GM18907 (cell line): ENCODE measurements around the gene ZNG1A.
A peak's percentile ranks its signal among the peaks of the same experiment; 100 is the strongest.
"Not testable (repeated sequence)": the region's sequence is repeated elsewhere in the genome, so short reads cannot be mapped to it uniquely, and the experiment has no call there.

Experiments
- ATAC-seq: cut with Tn5 transposase; IDR thresholded peaks from one replicate; pipeline ENCODE4 v1.9.1; 2021; ENCODE audit warnings: mild to moderate bottlenecking, moderate library complexity; ENCODE audit not compliant: unreplicated experiment

Gene ZNG1A

GRCh38 chr9:178140-178825 lies 573 bp downstream of the ZNG1A start:
- not testable (repeated sequence) for ATAC-seq

DNA sequence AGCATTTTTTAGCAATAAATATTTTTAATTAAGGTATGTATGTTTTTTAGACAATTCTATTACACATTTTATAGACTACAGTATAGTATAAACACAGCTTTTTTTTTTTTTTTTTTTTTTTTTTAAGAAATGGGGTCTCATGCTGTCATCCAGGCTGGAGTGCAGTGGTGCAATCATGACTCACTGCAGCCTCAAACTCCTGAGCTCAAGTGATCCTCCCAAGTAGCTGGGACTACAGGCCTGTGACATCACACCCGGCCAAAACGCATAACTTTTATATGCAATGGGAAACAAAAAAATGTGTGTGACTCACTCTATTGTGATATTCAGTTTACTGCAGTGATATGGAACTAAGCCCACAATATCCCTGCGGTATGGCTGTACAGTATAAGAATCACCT lies 9.1 kb downstream of the ZNG1A start:
- not testable (repeated sequence) for ATAC-seq

DNA sequence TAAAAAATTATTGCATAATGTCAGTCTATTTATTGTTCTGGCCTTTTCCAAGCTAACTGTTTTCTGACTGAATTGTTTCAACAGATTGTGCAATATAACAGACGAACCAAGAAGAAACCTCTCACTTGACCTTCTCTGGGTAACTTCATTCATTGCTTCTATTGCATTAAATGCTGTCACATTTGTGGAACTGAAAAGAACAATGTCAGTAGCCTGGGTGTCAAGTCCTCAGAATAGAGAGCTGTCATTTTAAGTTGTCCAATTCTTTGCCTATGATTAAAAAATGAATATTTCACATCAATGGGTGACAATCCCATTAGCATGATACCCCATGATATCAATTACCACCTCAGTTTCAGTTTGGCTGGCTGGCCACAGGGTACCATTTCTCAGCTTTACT lies 19.0 kb downstream of the ZNG1A start:
- ATAC-seq, result not testable (repeated sequence)

- not testable (repeated sequence) for ATAC-seq
These were observed 27.7 kb downstream of the ZNG1A start for GRCh38 chr9:151173-151572.

DNA sequence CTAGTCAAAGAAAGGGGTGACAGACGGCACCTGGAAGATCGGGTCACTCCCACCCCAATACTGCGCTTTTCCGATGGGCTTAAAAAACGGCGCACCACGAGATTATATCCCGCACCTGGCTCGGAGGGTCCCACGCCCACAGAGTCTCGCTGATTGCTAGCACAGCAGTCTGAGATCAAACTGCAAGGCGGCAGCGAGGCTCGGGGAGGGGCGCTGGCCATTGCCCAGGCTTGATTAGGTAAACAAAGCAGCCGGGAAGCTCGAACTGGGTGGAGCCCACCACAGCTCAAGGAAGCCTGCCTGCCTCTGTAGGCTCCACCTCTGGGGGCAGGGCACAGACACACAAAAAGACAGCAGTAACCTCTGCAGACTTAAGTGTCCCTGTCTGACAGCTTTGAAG lies 39.0 kb downstream of the ZNG1A start:
- ATAC-seq, result not testable (repeated sequence)

GRCh38 chr9:117995-118467 lies 60.8 kb downstream of the ZNG1A start, which contains the start of gene FOXD4:
TSS of gene FOXD4 (minus strand) at chr9:118417. CDS start at chr9:118119, 298 bp downstream.
- not testable (repeated sequence) for ATAC-seq

DNA sequence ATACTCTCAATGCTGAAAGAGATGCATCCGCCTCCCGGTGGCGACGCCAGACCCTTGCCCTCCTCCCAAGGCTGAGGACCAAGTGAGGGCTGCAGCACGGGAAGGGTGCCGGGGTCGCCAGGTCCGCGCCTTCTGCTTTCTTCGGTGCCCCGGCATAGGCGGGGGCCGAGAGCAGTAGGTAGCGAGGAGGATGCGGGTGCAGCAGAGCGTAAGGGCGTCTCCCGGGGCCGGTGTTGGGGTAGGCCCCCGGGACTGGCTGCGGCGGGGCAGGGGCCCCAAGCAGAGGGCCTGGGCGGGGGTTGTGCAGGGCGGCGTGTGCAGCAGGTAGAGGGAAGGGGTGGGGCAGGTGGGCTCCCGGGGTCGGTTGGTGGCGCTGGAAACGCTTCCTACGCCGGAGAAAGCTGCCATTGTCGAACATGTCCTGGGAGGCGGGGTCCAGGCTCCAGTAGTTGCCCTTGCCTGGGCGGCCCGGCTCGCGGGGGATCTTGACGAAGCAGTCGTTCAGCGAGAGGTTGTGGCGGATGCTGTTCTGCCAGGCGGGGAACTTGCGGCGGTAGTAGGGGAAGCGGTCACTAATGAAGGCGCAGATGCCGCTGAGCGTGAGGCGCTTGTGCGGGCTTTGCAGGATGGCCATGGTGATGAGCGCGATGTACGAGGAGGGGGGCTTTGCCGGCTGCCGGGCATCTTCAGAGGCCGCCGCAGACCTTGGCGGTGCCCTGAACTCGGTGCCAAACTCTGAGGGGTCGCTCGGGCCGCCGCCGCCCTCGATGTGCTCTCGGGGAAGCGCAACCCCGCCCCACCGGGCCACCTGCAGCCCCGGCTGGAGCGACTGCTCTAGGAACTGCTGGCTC lies 61.5 kb downstream of the ZNG1A start:
- not testable (repeated sequence) for ATAC-seq

DNA sequence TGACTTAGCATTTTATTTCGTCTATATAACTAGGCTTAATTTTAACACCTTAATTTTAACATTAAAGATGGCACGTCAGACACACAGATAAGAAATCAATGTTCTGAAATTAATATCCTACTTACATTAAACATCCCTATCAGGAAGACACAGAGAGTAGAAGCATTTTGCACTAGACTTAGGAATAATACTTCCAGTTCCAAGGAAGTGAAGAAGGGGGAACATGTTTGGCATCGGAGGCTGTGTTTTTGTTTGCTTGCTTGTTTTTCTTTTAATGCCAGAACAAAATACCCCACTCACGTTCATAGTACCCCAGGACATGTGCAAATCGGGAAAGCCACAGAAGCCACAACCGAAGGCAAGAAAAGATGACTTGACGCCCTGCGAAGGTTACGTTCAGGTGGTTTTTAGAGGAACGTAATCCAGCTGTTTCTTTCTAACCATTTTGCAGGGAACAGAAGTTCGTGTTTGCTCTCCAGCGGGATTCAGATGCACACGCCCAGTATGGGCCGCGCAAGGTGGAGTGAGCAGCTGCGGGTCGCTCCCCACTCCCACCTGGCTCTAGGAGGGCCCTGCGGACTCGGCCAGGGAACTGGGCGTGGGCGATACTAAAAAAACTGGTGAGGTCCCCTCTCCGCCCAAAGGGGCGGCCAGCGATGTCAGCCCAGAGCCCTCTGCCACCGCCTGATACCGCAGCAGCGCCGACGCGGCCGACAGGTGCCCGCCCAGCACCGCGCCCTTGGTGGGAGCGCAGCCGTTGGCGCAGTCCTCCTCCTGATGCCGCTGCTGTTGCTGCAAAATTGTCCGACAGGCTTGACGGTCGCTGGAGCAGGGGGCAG lies 62.4 kb downstream of the ZNG1A start:
- ATAC-seq, result not testable (repeated sequence)

DNA sequence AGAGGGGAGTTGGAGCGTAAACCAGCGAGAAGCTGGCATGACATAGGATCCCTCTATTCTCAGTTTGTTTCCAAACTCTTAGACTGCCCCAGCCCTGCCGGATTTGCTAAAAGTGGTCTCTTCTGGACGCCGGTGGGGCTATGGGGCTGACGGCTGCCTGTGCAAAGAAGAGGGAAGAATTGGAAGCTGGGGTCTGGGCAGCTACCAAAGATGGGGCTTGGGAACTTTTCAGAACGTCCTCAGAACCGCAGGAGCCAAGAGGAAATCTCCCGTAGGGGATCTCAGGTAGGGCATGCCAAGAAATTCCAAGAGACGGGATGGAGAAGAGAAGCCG lies 63.8 kb downstream of the ZNG1A start:
- ATAC-seq, result not testable (repeated sequence)

DNA sequence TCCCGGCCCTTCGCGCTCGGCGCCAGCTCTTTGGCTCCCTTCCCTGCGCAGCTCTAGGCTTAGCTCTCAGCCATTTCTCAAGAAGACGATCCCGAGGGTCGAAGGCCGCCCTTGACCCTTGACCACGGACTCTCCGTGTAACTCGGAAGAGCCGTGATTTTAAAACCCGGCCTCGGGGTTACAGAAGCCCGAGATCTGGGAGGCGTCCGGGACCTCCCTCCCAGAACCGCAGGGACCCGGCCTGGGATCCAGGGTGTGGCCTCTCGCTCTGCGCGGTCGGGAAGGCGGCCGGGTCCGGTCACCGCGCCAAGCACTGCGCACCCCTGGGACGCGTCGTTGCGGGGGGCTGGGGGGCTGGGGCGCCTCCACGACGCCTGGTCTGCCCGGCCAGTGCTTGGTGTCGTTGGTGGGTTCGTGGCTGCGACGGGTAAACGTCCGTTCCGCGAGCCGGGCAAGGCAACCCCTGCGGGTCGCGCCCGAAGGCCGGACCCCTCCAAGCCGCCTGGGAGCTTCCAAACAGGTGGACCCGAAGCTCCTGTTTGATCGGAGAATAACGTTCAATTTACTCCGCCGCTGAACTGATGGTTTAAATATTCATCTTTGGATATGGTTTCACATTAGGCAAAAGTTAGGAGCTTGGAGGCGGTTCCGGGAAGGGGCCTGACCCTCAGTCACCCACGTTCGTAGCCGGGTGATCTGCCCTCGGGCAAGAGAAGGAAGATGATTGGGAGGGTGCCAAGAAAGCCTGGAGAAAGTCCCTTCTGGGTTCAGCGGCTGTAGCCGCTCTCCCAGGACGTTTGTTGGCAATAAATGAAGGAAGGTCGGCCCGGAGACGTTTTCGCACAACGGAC lies 64.4 kb downstream of the ZNG1A start:
- peak; percentile 19 for ATAC-seq

GRCh38 chr9:113468-114266 lies 65.2 kb downstream of the ZNG1A start:
- peak; percentile 73 for ATAC-seq

DNA sequence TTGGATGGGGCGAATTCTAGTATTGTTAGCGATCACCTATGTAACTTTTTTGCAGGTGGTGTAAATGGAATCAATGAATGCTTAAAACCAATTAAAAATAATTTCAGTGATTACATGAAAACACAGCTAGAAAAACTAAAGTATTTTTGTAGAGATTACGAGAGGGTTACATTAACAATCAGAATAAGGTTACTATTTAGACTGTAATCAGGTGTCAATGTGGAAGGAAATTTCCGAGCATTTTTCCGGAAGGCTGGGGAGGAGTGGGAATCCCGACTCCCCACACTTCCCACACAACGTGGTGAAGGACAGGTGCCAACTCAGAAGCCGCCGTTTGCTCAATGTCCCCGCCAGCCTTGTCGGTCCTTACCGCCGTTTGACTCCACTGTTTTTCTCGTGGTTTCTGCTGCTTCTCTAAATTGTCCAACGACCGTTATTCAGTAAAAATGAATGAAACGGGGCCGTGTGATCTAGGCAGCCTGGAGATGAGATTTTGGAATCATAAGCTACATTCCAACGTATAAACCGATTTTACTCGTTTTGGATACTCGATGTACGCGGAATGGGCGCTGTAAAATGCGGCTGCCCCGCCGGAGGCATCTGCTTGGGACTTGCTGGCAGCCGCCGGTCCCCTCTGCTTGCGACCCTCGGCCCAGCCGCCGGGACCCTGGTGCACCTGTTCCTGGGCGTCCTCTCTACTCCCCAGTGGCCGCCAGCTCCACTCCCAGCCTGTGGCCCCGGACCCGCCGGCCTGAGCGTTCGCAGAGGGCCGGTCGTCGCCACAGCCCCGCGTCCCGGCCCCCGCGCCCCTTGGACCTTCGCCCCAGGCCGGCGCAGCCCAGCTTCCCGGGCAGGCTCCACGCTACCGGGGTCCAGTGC lies 66.0 kb downstream of the ZNG1A start:
- not testable (repeated sequence) for ATAC-seq

DNA sequence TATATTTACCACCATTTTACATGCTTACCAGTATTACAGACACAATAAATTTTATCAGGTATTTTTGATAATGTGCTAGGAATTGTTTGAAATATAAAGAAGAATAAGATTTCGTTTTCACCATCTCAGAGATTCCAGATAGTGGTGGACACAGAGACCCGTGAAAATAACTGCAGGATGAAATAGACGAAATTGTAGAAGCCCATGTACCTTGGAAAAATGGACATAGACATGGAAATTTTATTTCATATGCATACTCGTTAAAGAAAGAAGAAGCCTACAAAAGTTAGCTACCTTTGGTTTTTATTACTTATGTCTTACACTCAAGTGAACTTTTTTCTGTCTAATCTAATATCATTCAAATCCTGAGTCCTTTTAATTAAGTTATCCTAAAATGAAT lies 68.2 kb downstream of the ZNG1A start:
- ATAC-seq, result not testable (repeated sequence)

DNA sequence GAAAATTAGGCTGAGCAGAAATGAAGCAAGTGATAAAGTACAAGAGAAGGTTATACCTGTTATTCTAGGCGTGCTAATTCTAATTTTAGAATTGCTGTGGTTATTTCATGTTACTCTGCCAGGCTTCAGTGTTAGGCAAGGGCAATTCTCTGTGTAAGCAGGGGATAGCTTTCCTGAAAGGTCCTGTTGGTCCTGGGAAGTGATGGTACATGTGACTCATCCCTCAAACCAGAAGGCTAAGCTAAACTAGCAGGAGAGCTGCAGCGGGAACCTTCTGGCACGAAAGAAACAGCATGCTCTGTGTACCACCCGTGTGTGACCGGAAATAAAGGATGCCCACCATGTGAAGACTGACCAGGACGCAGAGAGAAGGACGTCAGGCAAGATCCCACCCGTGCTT lies 69.3 kb downstream of the ZNG1A start:
- ATAC-seq, result not testable (repeated sequence)

- ATAC-seq, result not testable (repeated sequence)
These were observed 69.9 kb downstream of the ZNG1A start for GRCh38 chr9:108742-109495.

DNA sequence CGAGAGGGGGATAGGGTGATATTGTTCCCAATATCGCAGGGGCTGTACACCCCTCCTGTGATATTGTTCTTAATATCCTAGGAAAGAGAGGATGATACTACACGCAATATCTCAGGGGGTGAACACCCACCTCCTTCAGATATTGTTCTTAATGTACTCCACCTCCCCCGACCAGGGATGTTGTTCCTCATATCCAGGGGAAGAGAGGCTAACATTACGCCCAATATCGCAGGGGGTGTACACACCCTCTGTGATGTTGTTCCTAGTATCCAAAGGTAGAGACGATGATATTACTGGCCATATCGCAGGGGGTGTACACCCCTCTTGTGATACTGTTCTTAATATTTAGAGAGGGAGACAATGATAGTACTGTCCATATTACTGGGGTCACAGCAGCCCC lies 72.9 kb downstream of the ZNG1A start:
- not testable (repeated sequence) for ATAC-seq

DNA sequence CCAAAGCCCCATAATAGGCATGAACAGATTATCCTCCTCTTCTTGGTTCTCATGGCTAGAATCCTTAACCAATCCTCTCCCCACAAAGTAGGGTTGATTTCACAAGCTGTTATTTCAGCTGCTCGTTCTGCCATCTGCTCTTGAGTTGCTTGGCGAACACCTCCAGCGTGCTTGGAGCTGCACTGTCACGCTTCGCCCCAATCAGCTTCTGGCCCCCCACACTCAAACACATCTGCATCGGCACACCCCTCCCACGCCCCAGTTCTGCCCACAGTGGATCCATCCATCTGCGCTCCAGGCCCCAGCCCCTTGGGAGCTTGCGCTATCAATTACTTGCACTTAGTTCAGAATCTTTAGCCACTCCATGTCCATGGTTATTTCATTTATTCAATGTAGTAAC lies 78.4 kb downstream of the ZNG1A start:
- ATAC-seq, result not testable (repeated sequence)

DNA sequence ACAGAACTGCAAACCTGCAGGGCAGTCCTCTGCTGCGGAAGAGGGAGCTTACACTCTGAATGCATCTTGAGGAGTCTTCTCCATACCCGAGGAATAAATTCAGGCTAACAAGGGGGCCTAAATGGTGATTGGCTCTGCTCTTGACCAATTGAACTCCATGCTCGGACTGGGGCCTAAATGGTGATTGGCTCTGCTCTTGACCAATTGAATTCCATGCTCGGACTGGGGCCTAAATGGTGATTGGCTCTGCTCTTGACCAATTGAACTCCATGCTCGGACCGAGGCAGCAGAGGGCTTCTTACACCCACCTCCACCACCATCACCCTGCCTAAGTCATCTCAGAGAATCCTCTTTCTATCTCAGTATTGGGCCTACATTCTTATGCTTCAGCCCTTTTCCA lies 79.0 kb downstream of the ZNG1A start:
- ATAC-seq, result not testable (repeated sequence)
